ENCODE data around the gene GOLGA3. TPM values are rescaled to one million over a fixed set of nuclear protein-coding genes. Genes with fewer than 3 reads are reported as not detected.

The GOLGA3 gene
- total RNA-seq, 2 donors from 2014 or later, result 38.2 to 43.5 TPM

- H3K36me3 Mint-ChIP-seq (ENCODE audit: low read depth), result peaks cover 79% of the 10 kb centered on the region
- TF ChIP-seq, protein P1, sequence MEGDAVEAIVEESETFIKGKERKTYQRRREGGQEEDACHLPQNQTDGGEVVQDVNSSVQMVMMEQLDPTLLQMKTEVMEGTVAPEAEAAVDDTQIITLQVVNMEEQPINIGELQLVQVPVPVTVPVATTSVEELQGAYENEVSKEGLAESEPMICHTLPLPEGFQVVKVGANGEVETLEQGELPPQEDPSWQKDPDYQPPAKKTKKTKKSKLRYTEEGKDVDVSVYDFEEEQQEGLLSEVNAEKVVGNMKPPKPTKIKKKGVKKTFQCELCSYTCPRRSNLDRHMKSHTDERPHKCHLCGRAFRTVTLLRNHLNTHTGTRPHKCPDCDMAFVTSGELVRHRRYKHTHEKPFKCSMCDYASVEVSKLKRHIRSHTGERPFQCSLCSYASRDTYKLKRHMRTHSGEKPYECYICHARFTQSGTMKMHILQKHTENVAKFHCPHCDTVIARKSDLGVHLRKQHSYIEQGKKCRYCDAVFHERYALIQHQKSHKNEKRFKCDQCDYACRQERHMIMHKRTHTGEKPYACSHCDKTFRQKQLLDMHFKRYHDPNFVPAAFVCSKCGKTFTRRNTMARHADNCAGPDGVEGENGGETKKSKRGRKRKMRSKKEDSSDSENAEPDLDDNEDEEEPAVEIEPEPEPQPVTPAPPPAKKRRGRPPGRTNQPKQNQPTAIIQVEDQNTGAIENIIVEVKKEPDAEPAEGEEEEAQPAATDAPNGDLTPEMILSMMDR (conservative IDR thresholded peaks at IDR 0.05), result no peak
- H3K27me3 Mint-ChIP-seq (ENCODE audit: insufficient read depth), result no peaks in the 10 kb centered on the region
- Histone ChIP-seq H3K36me3 (ENCODE audit: control insufficient read depth, insufficient read depth, low read length) (peaks cover 81% of the 10 kb centered on the region), H3K4me1 (ENCODE audit: control insufficient read depth, insufficient read depth, low read length) (no peaks in the 10 kb centered on the region), H3K9ac (ENCODE audit: extremely low read depth, low read length, poor library complexity, severe bottlenecking) (no peak overlapping the region), H3K27me3 (ENCODE audit: control insufficient read depth, insufficient read depth, low read length, poor library complexity, severe bottlenecking) (no peaks in the 10 kb centered on the region), H3K9me3 (ENCODE audit: control insufficient read depth, low read length) (peaks cover 1% of the 10 kb centered on the region), H3K4me3 (ENCODE audit: low read length) (no peak overlapping the region), H3K27ac (ENCODE audit: low read depth, low read length) (no peak overlapping the region)
- peak; percentile 51 for DNase-seq
- H3K27ac Mint-ChIP-seq, result peak overlapping the region; percentile 11
- WGBS, 2 experiments (ENCODE audit: insufficient coverage in 1 of 2, insufficient read length in 1 of 2), result 94 to 98% methylated on average over 25 to 30 of the region's 30 CpGs
- no peaks in the 10 kb centered on the region for H3K4me1 Mint-ChIP-seq
- H3K4me3 Mint-ChIP-seq, result no peak overlapping the region
- H3K9me3 Mint-ChIP-seq, result peaks cover 8% of the 10 kb centered on the region
Observed at GRCh38 chr12:132724506-132725241, 104.0 kb downstream of the GOLGA3 start.

DNA sequence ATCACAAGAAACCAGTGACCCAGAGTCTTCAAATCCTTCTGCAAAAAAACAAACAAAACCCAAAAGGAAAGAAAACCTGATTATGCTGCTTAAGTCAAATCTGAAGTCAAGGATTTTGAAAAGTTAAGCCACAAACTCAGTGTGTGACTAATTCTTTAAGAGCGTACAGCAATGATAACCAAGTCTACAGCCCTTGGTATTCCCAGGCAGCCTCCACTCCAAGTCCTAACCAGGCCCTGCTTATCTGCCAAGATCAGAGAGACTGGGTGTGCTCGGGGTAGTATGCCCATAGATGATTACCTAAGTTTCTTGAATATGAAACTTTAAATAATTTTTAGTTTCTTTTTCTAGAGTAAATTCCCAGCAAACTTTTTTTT is 104.9 kb downstream of the GOLGA3 start:
- Mint-ChIP-seq H3K9me3 (peaks cover 2% of the 10 kb centered on the region), H3K27ac (no peak overlapping the region), H3K36me3 (ENCODE audit: low read depth) (peaks cover 81% of the 10 kb centered on the region), H3K4me1 (no peaks in the 10 kb centered on the region), H3K4me3 (no peak overlapping the region), H3K27me3 (ENCODE audit: insufficient read depth) (no peaks in the 10 kb centered on the region)
- DNase-seq, result no peak
- TF ChIP-seq, protein P1 (conservative IDR thresholded peaks at IDR 0.05), result no peak
- no peaks in the 10 kb centered on the region for H3K4me1 ChIP-seq (ENCODE audit: control insufficient read depth, insufficient read depth, low read length)
- peaks cover 85% of the 10 kb centered on the region for H3K36me3 ChIP-seq (ENCODE audit: control insufficient read depth, insufficient read depth, low read length)
- no peak overlapping the region for H3K4me3 ChIP-seq (ENCODE audit: low read length)
- no peak overlapping the region for H3K27ac ChIP-seq (ENCODE audit: low read depth, low read length)
- no peaks in the 10 kb centered on the region for H3K9me3 ChIP-seq (ENCODE audit: control insufficient read depth, low read length)
- no peaks in the 10 kb centered on the region for H3K27me3 ChIP-seq (ENCODE audit: control insufficient read depth, insufficient read depth, low read length, poor library complexity, severe bottlenecking)
- 88 to 100% methylated on average over 1 to 2 of the region's 2 CpGs for WGBS, 2 experiments (ENCODE audit: insufficient coverage in 1 of 2, insufficient read length in 1 of 2)
- H3K9ac ChIP-seq (ENCODE audit: extremely low read depth, low read length, poor library complexity, severe bottlenecking), result no peak overlapping the region

DNA sequence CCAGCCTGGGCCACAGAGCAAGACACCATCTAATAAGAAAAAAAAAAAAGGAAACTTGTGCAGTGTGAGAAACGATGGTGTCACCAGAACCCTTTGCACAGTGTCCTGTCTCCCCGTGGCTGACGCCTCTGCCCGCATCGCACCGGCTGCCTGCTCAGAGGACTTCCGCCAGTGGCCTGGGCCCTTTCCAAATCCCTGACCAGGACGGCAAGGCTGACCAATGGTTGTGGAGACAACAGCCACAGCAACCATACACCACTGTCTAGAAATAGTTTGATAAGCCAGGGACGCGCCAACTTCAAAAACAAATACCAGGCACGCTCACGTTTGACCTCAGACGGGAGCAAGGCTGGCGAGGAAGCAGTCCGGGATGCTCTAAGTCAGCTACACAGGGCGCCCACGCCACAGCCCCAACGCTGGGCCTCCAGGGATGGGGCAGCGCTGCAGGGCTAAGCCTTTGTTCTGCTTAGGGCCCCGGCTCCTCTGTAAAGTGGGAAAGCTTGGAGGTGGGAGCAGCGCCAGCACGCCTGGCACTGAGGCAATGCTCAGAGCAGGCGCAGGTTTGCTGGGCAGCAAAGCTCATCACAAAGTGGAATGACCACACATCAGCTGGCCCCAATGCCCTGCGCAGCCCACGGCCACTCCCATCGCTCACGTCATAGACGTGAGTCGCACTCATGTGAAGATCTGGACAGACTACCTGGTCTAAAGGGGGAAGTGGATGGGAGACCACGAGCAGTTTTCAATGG is 105.5 kb downstream of the GOLGA3 start:
- Histone ChIP-seq H3K27ac (ENCODE audit: low read depth, low read length) (no peak overlapping the region), H3K4me1 (ENCODE audit: control insufficient read depth, insufficient read depth, low read length) (no peaks in the 10 kb centered on the region), H3K9ac (ENCODE audit: extremely low read depth, low read length, poor library complexity, severe bottlenecking) (no peak overlapping the region), H3K9me3 (ENCODE audit: control insufficient read depth, low read length) (no peaks in the 10 kb centered on the region), H3K27me3 (ENCODE audit: control insufficient read depth, insufficient read depth, low read length, poor library complexity, severe bottlenecking) (no peaks in the 10 kb centered on the region), H3K4me3 (ENCODE audit: low read length) (no peak overlapping the region), H3K36me3 (ENCODE audit: control insufficient read depth, insufficient read depth, low read length) (peaks cover 81% of the 10 kb centered on the region)
- Mint-ChIP-seq H3K27ac (no peak overlapping the region), H3K4me1 (no peaks in the 10 kb centered on the region), H3K27me3 (ENCODE audit: insufficient read depth) (no peaks in the 10 kb centered on the region), H3K4me3 (no peak overlapping the region), H3K36me3 (ENCODE audit: low read depth) (peaks cover 79% of the 10 kb centered on the region), H3K9me3 (no peaks in the 10 kb centered on the region)
- DNase-seq, result peak; percentile 44
- TF ChIP-seq, protein P1 (conservative IDR thresholded peaks at IDR 0.05), result no peak
- 92 to 96% methylated on average over 24 to 30 of the region's 30 CpGs for WGBS, 2 experiments (ENCODE audit: insufficient coverage in 1 of 2, insufficient read length in 1 of 2)
